NCI-H748 (cell line): ENCODE measurements around the gene UCK2.

ENCODE experiments used
- DNase-seq: peaks from one replicate; lab custom pipeline; 2025; ENCODE audit not compliant: unreplicated experiment; lab: John Stamatoyannopoulos, UW

UCK2 gene

GRCh38 chr1:165877411-165877810 lies 50.0 kb downstream of the UCK2 start:
- no peak for DNase-seq

- no peak for DNase-seq
These were observed 50.6 kb downstream of the UCK2 start for GRCh38 chr1:165877940-165878556.

DNA sequence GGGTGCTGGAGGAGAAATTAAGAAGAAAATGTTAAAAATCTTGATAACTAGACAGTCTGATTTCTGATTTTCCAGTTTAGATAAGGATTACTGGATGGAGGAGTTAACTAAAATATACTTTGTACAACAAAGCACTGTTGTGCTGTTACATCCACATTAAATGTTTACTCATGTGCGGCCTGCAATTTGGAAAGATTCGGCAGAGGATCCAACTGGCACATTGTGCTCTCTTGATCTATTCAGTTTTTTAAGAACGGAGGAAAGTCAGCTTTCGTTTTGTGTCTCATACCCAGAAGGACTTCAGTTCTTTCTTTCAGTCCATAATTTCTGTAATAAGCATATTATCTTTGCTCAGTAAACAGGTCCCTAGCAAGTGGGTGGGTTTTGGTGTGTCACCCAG lies 52.5 kb downstream of the UCK2 start:
- no peak for DNase-seq

DNA sequence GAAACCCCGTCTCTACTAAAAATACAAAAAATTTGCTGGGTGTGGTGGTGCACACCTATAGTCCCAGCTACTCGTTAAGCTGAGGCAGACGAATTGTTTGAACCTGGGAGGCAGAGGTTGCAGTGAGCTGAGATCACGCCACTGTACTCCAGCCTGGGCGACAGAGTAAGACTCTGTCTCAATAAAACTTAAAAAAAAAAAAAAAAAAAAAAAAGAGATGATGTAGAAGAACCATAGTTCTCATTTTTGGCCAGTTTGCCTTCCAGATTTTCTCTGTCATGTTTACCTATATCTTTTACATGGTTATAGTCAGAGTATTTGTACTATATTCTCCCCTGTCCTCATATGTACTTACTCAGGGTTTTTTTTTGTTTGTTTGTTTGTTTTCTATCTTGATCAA lies 53.6 kb downstream of the UCK2 start:
- no peak for DNase-seq

DNA sequence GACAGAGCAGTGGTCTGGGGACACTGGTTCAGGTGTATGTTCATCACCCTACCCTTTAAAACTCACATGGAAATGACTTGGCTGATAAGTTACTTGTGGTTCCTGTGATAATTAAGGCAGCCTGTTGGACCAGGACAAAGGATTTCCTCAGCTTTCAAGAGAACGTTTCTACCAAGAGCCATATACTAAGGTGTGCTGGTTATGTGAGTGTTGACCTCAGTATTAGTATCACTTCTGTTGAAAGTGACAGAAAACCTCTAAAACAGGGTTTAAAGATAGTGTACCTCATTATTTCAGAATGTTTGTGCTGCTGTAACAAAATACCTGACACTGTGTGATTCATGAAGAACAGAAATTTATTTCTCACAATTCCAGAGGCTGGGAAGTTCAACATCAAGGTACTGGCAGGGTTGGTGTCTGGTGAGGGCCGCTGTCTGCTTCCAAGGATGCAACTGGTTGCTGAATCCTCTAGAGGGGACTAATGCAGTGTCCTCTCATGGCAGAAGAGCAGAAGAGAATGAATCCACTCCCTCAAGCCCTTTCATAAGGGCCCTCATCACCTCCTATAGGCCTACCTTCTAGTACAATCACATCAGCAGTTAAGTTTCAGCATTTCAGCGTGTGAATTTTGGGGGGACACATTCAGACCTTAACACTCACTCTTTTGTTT lies 54.9 kb downstream of the UCK2 start:
- DNase-seq, result no peak

GRCh38 chr1:165883056-165883455 lies 55.6 kb downstream of the UCK2 start:
- no peak for DNase-seq

DNA sequence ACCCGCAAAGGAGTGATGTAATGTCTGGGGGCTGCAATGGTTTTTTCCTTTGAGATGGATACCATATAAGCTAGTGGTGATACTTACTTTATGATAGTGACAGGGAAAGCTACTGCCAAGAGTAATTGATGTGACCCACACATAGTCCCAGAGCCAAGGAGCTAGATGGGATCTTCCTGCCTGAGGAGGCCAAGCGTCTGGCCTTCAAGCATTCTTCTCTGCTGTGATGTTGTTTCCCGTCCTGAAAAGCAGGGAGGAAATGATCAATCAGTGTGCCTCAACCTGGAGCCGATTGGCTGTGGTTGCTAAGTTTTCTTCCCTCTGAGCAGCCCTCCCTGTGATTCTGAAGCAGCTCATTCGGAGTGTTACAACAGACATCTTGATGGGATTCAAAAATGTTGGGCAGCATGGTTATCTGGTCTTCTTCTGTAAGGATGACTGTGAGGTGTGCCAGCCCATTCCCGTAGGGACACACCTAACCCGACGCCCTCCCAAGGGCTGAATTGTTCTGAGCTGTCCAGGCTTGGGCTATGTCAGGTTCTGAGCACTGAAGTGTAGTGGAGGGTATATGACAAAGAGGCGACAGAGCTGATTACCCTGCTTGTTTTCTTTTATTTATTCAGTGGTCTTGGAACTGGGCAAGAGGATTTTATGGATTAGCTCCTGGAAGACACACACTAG lies 56.7 kb downstream of the UCK2 start:
- no peak for DNase-seq

GRCh38 chr1:165884690-165885304 lies 57.4 kb downstream of the UCK2 start:
- DNase-seq, result peak; percentile 5

DNA sequence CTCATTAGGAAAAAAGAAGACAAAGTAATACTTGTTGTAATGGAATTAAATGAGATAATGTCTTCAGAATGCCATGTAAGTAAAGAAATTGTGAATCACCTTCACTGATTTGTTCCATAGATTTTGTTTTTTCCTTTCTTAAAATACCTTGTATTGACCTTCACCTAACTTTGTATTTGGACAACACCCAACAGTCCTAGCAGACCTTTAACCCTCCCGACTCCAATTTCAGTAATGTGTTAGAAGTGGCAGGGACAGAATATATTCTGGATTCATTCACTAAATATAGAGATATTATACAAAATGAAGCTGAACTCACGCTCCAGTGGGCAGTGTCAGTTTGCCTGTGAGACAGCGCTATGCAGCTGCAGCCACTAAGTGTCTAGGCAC lies 57.9 kb downstream of the UCK2 start:
- no peak for DNase-seq

- DNase-seq, result no peak
These were observed 58.8 kb downstream of the UCK2 start for GRCh38 chr1:165886193-165886592.

- no peak for DNase-seq
These were observed 59.6 kb downstream of the UCK2 start for GRCh38 chr1:165886983-165887382.

DNA sequence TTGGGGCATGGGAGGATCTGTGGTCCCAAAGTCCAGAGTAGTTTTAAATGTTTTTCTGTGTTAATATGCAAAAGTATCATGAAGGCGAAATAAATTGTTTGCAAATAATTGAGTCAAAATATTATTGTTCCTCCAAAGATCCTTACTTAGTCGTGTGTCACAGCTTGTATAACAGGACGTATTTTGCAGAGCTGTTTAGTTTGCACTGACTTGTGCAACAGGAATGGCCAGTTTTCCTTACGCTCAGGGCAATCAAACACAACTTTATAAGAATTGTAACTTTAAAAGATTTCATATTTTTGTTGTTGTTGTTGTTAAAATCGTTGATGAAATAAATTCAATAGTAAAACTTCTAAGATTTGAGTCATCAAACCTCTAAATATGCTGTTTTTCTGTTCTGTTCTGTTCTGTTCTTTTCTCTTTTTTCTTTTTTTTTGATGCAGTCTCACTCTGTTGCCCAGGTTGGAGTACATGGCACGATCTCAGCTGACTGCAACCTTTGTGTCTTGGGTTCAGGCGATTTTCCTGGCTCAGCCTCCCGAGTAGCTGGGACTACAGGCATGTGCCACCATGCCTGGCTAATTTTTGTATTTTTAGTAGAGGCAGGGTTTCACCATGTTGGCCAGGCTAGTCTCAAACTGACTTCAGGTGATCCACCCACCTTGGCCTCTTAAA lies 60.6 kb downstream of the UCK2 start:
- DNase-seq, result no peak

GRCh38 chr1:165888552-165888920 lies 61.1 kb downstream of the UCK2 start:
- no peak for DNase-seq

- DNase-seq, result no peak
These were observed 63.3 kb downstream of the UCK2 start for GRCh38 chr1:165890684-165891083.

- DNase-seq, result no peak
These were observed 63.9 kb downstream of the UCK2 start for GRCh38 chr1:165891111-165891860.

- DNase-seq, result no peak
These were observed 65.5 kb downstream of the UCK2 start for GRCh38 chr1:165892935-165893334.

GRCh38 chr1:165893507-165893906 lies 66.1 kb downstream of the UCK2 start:
- no peak for DNase-seq

DNA sequence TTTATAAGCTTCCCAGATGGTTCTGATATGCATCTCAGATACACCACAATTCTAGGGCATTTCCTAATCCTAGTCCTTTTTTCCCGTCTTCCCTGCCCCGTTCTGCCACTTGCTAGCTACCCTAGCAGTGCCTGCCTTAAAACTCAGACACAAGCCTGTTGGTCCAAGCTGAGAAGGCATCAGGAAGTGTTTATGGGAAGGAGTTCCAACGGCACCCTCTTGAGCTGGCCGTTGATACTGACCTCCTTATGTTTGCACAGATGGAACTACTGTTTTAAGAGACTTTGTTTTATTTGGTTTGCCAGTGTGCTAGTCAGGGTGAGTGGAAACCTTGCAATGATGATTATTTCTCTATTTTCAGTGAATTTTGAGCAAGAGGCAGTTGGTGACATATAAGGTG lies 67.2 kb downstream of the UCK2 start:
- no peak for DNase-seq

GRCh38 chr1:165895451-165895871 lies 68.0 kb downstream of the UCK2 start:
- DNase-seq, result no peak

- DNase-seq, result no peak
These were observed 68.9 kb downstream of the UCK2 start for GRCh38 chr1:165896277-165896676.
